GM23338 (cell line): ENCODE results near the gene GRK3. TPM values are rescaled to one million over a fixed set of nuclear protein-coding genes. Genes with fewer than 3 reads are reported as not detected.

Experiments
- ATAC-seq: fragments of 200-7000 bp; cut with Tn5 transposase; 3 replicates; pipeline ENCODE4 v1.9.1; 2020
- DNase-seq: peaks from one replicate; pipeline ENCODE4 v3.0.0-alpha.2; 2015; ENCODE audit warnings: low spot score
- H2AFZ ChIP-seq: fragments of 200-600 bp; sonication (generic); 2 replicates; pipeline ENCODE4 v1.8.0; 2016; ENCODE audit warnings: antibody characterized with exemption, mild to moderate bottlenecking, moderate library complexity
- H3F3A ChIP-seq: fragments of 200-600 bp; sonication (generic); replicated peaks from 2 replicates; pipeline ENCODE4 v1.8.0; 2017; ENCODE audit warnings: antibody characterized with exemption, mixed run types, low read depth
- H3K27ac ChIP-seq: fragments of 200-600 bp; sonication (generic); 2 replicates; pipeline ENCODE4 v1.6.1; 2016; ENCODE audit warnings: low read depth
- H3K27me3 ChIP-seq: fragments of 200-600 bp; sonication (generic); 2 replicates; pipeline ENCODE4 v1.8.0; 2016; ENCODE audit warnings: mild to moderate bottlenecking, mixed run types, moderate library complexity; ENCODE audit not compliant: insufficient read depth
- H3K36me3 ChIP-seq: fragments of 200-600 bp; sonication (generic); 2 replicates; pipeline ENCODE4 v1.8.0; 2016; ENCODE audit warnings: mild to moderate bottlenecking; ENCODE audit not compliant: insufficient read depth
- H3K4me1 ChIP-seq: fragments of 200-600 bp; sonication (generic); 2 replicates; pipeline ENCODE4 v1.8.0; 2016; ENCODE audit warnings: mild to moderate bottlenecking, moderate library complexity; ENCODE audit not compliant: insufficient read depth
- H3K4me2 ChIP-seq: fragments of 200-600 bp; sonication (generic); 2 replicates; pipeline ENCODE4 v1.7.1; 2017; ENCODE audit warnings: mixed run types
- H3K4me3 ChIP-seq: fragments of 200-600 bp; sonication (generic); 2 replicates; pipeline ENCODE4 v1.6.1; 2016; ENCODE audit warnings: mixed run types
- H3K79me2 ChIP-seq: fragments of 200-600 bp; sonication (generic); replicated peaks from 2 replicates; pipeline ENCODE4 v1.8.0; 2017; ENCODE audit warnings: mild to moderate bottlenecking; ENCODE audit not compliant: insufficient read depth
- H3K9me2 ChIP-seq: fragments of 200-600 bp; sonication (generic); 2 replicates; pipeline ENCODE4 v1.8.0; 2017; ENCODE audit not compliant: insufficient read depth
- H4K20me1 ChIP-seq: fragments of 200-600 bp; sonication (generic); replicated peaks from 2 replicates; pipeline ENCODE4 v1.8.0; 2017; ENCODE audit warnings: mild to moderate bottlenecking; ENCODE audit not compliant: insufficient read depth
- H3K27ac Mint-ChIP-seq: 2 replicates; pipeline ENCODE4 v1.8.0; 2020; ENCODE audit warnings: inconsistent platforms, mild to moderate bottlenecking, moderate library complexity, mixed read lengths
- H3K27me3 Mint-ChIP-seq: 3 replicates; pipeline ENCODE4 v1.8.0; 2022; ENCODE audit warnings: low read depth, mild to moderate bottlenecking, moderate library complexity, mixed read lengths, inconsistent platforms; ENCODE audit not compliant: insufficient read depth, poor library complexity
- H3K36me3 Mint-ChIP-seq: 3 replicates; pipeline ENCODE4 v1.8.0; 2021; ENCODE audit warnings: low read depth, mild to moderate bottlenecking, inconsistent platforms, moderate library complexity, mixed read lengths
- H3K4me1 Mint-ChIP-seq: 3 replicates; pipeline ENCODE4 v1.8.0; 2020; ENCODE audit warnings: mild to moderate bottlenecking, inconsistent platforms, mixed read lengths
- H3K4me3 Mint-ChIP-seq: 3 replicates; pipeline ENCODE4 v1.8.0; 2021; ENCODE audit warnings: moderate library complexity, mild to moderate bottlenecking, inconsistent platforms, mixed read lengths
- H3K9me3 Mint-ChIP-seq: 3 replicates; pipeline ENCODE4 v1.8.0; 2020; ENCODE audit warnings: moderate library complexity, mild to moderate bottlenecking, inconsistent platforms, mixed read lengths
- CREB1 ChIP-seq: fragments of 250-450 bp; sonication (Bioruptor Pico); IDR thresholded peaks from 2 replicates; pipeline ENCODE4 v1.5.0; 2020; ENCODE audit warnings: low read depth, mild to moderate bottlenecking, moderate library complexity
- EZH2 ChIP-seq: fragments of 200-600 bp; sonication (generic); IDR thresholded peaks from one replicate; pipeline ENCODE4 v1.8.0; 2017; ENCODE audit warnings: antibody characterized with exemption, mild to moderate bottlenecking, low read depth; ENCODE audit not compliant: unreplicated experiment
- EZH2phosphoT487 ChIP-seq: fragments of 200-600 bp; sonication (generic); IDR thresholded peaks from one replicate; pipeline ENCODE4 v1.8.1; 2018; ENCODE audit warnings: antibody characterized with exemption; ENCODE audit not compliant: unreplicated experiment
- JUNB ChIP-seq: IDR thresholded peaks from one replicate; pipeline ENCODE4 v1.6.1; 2016; ENCODE audit warnings: antibody characterized with exemption; ENCODE audit not compliant: unreplicated experiment
- NANOG ChIP-seq: IDR thresholded peaks from 2 replicates; pipeline ENCODE4 v1.6.1; 2016; ENCODE audit warnings: antibody characterized with exemption, borderline replicate concordance
- POLR2AphosphoS5 ChIP-seq: IDR thresholded peaks from 2 replicates; pipeline ENCODE4 v1.6.1; 2016; ENCODE audit warnings: antibody characterized with exemption, low read depth
- STAT1 ChIP-seq: IDR thresholded peaks from one replicate; pipeline ENCODE4 v1.6.1; 2016; ENCODE audit warnings: antibody characterized with exemption; ENCODE audit not compliant: unreplicated experiment
- ZNF114 ChIP-seq: fragments of 250-450 bp; sonication (Bioruptor Pico); IDR thresholded peaks from 2 replicates; pipeline ENCODE4 v1.5.0; 2020; ENCODE audit warnings: mild to moderate bottlenecking, moderate library complexity
- ZNF331 ChIP-seq: fragments of 250-450 bp; sonication (Bioruptor Pico); IDR thresholded peaks from 2 replicates; pipeline ENCODE4 v1.5.0; 2020; ENCODE audit warnings: low read depth, mild to moderate bottlenecking, moderate library complexity
- polyA plus RNA-seq: library from polyadenylated mRNA; unstranded; fragments of >200 nt; fragmentation: Nextera tagmentation; extraction: Ambion mirVana; gene quantifications from 2 replicates; pipeline ENCODE4 v1.2.1, GENCODE V29; 2016
- total RNA-seq: library from RNA; depleted of rRNA; stranded (reverse); fragments of >200 nt; shearing (Covaris generic); gene quantifications from 2 replicates; pipeline ENCODE4 v1.2.3, GENCODE V29; 2014
- TF ChIP-seq, protein P1 (sequence below): fragments of 250-450 bp; sonication (Bioruptor Pico); IDR thresholded peaks from 2 replicates; pipeline ENCODE4 v1.5.0; 2020; ENCODE audit warnings: mild to moderate bottlenecking, moderate library complexity
- TF ChIP-seq, protein P2 (sequence below): IDR thresholded peaks from one replicate; pipeline ENCODE4 v1.6.1; 2018; ENCODE audit warnings: antibody characterized with exemption; ENCODE audit not compliant: unreplicated experiment
- TF ChIP-seq, protein P3 (sequence below): IDR thresholded peaks from 2 replicates; pipeline ENCODE4 v1.6.1; 2016; ENCODE audit warnings: antibody characterized with exemption
- TF ChIP-seq, protein P4 (sequence below), 2 experiments: fragments of 200-600 bp in 1 of 2; sonication (generic) in 1 of 2; conservative IDR thresholded peaks; 2 replicates each; pipeline versions ENCODE4 v1.5.1 to v1.6.1; 2016 to 2017; ENCODE audit warnings: antibody characterized with exemption in 2 of 2, low read depth in 2 of 2, mild to moderate bottlenecking in 2 of 2, moderate library complexity in 1 of 2

GRK3 gene
- total and polyA plus RNA-seq, 2 experiments from 2014 or later: 6.0 to 25.3 TPM

DNA sequence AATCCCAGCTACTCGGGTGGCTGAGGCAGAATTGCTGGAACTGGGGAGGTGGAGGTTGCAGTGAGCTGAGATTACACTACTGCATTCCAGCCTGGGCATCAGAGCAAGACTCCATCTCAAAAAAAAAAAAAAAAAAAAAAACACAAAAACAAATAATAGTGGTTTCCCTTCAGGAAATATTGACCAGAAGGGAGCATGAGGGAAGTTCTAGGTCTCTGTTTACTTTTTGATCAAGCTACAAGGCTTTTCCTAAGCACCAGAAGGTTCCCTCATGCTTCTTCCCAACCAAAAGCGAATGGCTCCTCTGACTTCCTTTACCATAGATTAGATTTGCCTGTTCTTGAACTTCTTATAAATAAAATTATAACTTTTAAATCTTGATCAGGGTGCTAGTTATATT lies 195.8 kb downstream of the GRK3 start:
- Mint-ChIP-seq H3K36me3 (no peaks in the 10 kb centered on the region), H3K4me3 (no peak overlapping the region), H3K4me1 (no peaks in the 10 kb centered on the region), H3K27ac (no peak overlapping the region), H3K9me3 (no peaks in the 10 kb centered on the region), H3K27me3 (no peaks in the 10 kb centered on the region)
- H3F3A ChIP-seq: no peaks in the 10 kb centered on the region
- no peaks in the 10 kb centered on the region for H4K20me1 ChIP-seq
- H3K4me3 ChIP-seq: no peak overlapping the region
- H3K4me2 ChIP-seq: no peak overlapping the region
- no peak overlapping the region for H3K27ac ChIP-seq
- DNase-seq (no peak), ATAC-seq (no peak)
- no peaks in the 10 kb centered on the region for H3K9me2 ChIP-seq
- H3K4me1 ChIP-seq: no peaks in the 10 kb centered on the region
- H3K36me3 ChIP-seq: no peaks in the 10 kb centered on the region
- H2AFZ ChIP-seq: no peak overlapping the region
- H3K27me3 ChIP-seq: no peaks in the 10 kb centered on the region
- H3K79me2 ChIP-seq: no peaks in the 10 kb centered on the region
- TF ChIP-seq NANOG (no peak), POLR2AphosphoS5 (no peak), ZNF331 (no peak), ZNF114 (CRISPR knock-in tag) (no peak), CREB1 (no peak), JUNB (no peak), EZH2phosphoT487 (no peak), STAT1 (no peak), EZH2 (no peak)
- TF ChIP-seq, protein P1, sequence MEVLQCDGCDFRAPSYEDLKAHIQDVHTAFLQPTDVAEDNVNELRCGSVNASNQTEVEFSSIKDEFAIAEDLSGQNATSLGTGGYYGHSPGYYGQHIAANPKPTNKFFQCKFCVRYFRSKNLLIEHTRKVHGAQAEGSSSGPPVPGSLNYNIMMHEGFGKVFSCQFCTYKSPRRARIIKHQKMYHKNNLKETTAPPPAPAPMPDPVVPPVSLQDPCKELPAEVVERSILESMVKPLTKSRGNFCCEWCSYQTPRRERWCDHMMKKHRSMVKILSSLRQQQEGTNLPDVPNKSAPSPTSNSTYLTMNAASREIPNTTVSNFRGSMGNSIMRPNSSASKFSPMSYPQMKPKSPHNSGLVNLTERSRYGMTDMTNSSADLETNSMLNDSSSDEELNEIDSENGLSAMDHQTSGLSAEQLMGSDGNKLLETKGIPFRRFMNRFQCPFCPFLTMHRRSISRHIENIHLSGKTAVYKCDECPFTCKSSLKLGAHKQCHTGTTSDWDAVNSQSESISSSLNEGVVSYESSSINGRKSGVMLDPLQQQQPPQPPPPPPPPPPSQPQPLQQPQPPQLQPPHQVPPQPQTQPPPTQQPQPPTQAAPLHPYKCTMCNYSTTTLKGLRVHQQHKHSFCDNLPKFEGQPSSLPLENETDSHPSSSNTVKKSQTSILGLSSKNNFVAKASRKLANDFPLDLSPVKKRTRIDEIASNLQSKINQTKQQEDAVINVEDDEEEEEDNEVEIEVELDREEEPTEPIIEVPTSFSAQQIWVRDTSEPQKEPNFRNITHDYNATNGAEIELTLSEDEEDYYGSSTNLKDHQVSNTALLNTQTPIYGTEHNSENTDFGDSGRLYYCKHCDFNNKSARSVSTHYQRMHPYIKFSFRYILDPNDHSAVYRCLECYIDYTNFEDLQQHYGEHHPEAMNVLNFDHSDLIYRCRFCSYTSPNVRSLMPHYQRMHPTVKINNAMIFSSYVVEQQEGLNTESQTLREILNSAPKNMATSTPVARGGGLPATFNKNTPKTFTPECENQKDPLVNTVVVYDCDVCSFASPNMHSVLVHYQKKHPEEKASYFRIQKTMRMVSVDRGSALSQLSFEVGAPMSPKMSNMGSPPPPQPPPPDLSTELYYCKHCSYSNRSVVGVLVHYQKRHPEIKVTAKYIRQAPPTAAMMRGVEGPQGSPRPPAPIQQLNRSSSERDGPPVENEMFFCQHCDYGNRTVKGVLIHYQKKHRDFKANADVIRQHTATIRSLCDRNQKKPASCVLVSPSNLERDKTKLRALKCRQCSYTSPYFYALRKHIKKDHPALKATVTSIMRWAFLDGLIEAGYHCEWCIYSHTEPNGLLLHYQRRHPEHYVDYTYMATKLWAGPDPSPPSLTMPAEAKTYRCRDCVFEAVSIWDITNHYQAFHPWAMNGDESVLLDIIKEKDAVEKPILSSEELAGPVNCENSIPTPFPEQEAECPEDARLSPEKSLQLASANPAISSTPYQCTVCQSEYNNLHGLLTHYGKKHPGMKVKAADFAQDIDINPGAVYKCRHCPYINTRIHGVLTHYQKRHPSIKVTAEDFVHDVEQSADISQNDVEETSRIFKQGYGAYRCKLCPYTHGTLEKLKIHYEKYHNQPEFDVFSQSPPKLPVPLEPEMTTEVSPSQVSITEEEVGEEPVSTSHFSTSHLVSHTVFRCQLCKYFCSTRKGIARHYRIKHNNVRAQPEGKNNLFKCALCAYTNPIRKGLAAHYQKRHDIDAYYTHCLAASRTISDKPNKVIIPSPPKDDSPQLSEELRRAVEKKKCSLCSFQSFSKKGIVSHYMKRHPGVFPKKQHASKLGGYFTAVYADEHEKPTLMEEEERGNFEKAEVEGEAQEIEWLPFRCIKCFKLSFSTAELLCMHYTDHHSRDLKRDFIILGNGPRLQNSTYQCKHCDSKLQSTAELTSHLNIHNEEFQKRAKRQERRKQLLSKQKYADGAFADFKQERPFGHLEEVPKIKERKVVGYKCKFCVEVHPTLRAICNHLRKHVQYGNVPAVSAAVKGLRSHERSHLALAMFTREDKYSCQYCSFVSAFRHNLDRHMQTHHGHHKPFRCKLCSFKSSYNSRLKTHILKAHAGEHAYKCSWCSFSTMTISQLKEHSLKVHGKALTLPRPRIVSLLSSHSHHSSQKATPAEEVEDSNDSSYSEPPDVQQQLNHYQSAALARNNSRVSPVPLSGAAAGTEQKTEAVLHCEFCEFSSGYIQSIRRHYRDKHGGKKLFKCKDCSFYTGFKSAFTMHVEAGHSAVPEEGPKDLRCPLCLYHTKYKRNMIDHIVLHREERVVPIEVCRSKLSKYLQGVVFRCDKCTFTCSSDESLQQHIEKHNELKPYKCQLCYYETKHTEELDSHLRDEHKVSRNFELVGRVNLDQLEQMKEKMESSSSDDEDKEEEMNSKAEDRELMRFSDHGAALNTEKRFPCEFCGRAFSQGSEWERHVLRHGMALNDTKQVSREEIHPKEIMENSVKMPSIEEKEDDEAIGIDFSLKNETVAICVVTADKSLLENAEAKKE (CRISPR knock-in tag): no peak
- TF ChIP-seq, protein P2, sequence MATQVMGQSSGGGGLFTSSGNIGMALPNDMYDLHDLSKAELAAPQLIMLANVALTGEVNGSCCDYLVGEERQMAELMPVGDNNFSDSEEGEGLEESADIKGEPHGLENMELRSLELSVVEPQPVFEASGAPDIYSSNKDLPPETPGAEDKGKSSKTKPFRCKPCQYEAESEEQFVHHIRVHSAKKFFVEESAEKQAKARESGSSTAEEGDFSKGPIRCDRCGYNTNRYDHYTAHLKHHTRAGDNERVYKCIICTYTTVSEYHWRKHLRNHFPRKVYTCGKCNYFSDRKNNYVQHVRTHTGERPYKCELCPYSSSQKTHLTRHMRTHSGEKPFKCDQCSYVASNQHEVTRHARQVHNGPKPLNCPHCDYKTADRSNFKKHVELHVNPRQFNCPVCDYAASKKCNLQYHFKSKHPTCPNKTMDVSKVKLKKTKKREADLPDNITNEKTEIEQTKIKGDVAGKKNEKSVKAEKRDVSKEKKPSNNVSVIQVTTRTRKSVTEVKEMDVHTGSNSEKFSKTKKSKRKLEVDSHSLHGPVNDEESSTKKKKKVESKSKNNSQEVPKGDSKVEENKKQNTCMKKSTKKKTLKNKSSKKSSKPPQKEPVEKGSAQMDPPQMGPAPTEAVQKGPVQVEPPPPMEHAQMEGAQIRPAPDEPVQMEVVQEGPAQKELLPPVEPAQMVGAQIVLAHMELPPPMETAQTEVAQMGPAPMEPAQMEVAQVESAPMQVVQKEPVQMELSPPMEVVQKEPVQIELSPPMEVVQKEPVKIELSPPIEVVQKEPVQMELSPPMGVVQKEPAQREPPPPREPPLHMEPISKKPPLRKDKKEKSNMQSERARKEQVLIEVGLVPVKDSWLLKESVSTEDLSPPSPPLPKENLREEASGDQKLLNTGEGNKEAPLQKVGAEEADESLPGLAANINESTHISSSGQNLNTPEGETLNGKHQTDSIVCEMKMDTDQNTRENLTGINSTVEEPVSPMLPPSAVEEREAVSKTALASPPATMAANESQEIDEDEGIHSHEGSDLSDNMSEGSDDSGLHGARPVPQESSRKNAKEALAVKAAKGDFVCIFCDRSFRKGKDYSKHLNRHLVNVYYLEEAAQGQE: no peak
- TF ChIP-seq, protein P3, sequence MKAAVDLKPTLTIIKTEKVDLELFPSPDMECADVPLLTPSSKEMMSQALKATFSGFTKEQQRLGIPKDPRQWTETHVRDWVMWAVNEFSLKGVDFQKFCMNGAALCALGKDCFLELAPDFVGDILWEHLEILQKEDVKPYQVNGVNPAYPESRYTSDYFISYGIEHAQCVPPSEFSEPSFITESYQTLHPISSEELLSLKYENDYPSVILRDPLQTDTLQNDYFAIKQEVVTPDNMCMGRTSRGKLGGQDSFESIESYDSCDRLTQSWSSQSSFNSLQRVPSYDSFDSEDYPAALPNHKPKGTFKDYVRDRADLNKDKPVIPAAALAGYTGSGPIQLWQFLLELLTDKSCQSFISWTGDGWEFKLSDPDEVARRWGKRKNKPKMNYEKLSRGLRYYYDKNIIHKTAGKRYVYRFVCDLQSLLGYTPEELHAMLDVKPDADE: no peak
- TF ChIP-seq, protein P4, sequence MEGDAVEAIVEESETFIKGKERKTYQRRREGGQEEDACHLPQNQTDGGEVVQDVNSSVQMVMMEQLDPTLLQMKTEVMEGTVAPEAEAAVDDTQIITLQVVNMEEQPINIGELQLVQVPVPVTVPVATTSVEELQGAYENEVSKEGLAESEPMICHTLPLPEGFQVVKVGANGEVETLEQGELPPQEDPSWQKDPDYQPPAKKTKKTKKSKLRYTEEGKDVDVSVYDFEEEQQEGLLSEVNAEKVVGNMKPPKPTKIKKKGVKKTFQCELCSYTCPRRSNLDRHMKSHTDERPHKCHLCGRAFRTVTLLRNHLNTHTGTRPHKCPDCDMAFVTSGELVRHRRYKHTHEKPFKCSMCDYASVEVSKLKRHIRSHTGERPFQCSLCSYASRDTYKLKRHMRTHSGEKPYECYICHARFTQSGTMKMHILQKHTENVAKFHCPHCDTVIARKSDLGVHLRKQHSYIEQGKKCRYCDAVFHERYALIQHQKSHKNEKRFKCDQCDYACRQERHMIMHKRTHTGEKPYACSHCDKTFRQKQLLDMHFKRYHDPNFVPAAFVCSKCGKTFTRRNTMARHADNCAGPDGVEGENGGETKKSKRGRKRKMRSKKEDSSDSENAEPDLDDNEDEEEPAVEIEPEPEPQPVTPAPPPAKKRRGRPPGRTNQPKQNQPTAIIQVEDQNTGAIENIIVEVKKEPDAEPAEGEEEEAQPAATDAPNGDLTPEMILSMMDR (conservative IDR thresholded peaks at IDR 0.05; ENCODE audit: low read depth in 2 of 2): no peak
